Liver (tissue), 9 donors: ENCODE measurements around the gene EFCC1. TPM values are rescaled to one million over a fixed set of nuclear protein-coding genes. Genes with fewer than 3 reads are reported as not detected.

Experiments
- DNase-seq: peaks from one replicate; pipeline ENCODE4 v3.0.0-alpha.2; 2017; ENCODE audit warnings: low spot score
- H3K27ac ChIP-seq, 2 donors: one replicate each; pipeline ENCODE4 v1.7.0; 2013; ENCODE audit warnings: inconsistent platforms in 2 of 2, low read length in 2 of 2, control low read depth in 1 of 2, low read depth in 1 of 2, mild to moderate bottlenecking in 1 of 2
- H3K27me3 ChIP-seq, 4 donors: one replicate each; pipeline versions ENCODE4 v1.6.1 to v1.7.0; 2013; ENCODE audit warnings: low read length in 3 of 4, inconsistent platforms in 1 of 4, mild to moderate bottlenecking in 1 of 4, moderate library complexity in 1 of 4; ENCODE audit not compliant: control insufficient read depth in 4 of 4, insufficient read depth in 4 of 4
- H3K36me3 ChIP-seq, 4 donors: one replicate each; pipeline versions ENCODE4 v1.6.1 to v1.7.0; 2013; ENCODE audit warnings: low read length in 3 of 4, mild to moderate bottlenecking in 3 of 4, low read depth in 1 of 4, moderate library complexity in 1 of 4; ENCODE audit not compliant: control insufficient read depth in 4 of 4, insufficient read depth in 3 of 4
- H3K4me1 ChIP-seq, 4 donors: one replicate each; pipeline versions ENCODE4 v1.6.1 to v1.7.0; 2013; ENCODE audit warnings: low read length in 3 of 4, mild to moderate bottlenecking in 3 of 4, moderate library complexity in 1 of 4; ENCODE audit not compliant: control insufficient read depth in 4 of 4, insufficient read depth in 4 of 4
- H3K4me3 ChIP-seq, 3 donors: one replicate each; pipeline versions ENCODE4 v1.6.1 to v1.7.0; 2013; ENCODE audit warnings: low read length in 3 of 3, control low read depth in 1 of 3, low read depth in 1 of 3, mild to moderate bottlenecking in 1 of 3
- H3K9ac ChIP-seq, 2 donors: one replicate each; pipeline ENCODE4 v1.7.0; 2013; ENCODE audit warnings: low read length in 2 of 2, mild to moderate bottlenecking in 2 of 2, moderate library complexity in 2 of 2, control low read depth in 1 of 2, low read depth in 1 of 2
- H3K9me3 ChIP-seq, 4 donors: one replicate each; pipeline versions ENCODE4 v1.6.1 to v1.7.0; 2013; ENCODE audit warnings: low read length in 3 of 4; ENCODE audit not compliant: control insufficient read depth in 4 of 4
- ATF3 ChIP-seq: IDR thresholded peaks from 2 replicates; pipeline ENCODE4 v1.6.1; 2016; ENCODE audit warnings: antibody characterized with exemption
- EGR1 ChIP-seq, 2 donors: IDR thresholded peaks; 2 replicates each; pipeline ENCODE4 v1.6.1; 2016 to 2018; ENCODE audit warnings: antibody characterized with exemption in 2 of 2, low read depth in 2 of 2
- FOXA1 ChIP-seq: IDR thresholded peaks from 2 replicates; pipeline ENCODE4 v1.6.1; 2016; ENCODE audit warnings: antibody characterized with exemption
- FOXA2 ChIP-seq: IDR thresholded peaks from 2 replicates; pipeline ENCODE4 v1.6.1; 2016; ENCODE audit warnings: antibody characterized with exemption
- GABPA ChIP-seq, 2 donors: IDR thresholded peaks in 1 of 2; conservative IDR thresholded peaks in 1 of 2; 2 replicates each; pipeline ENCODE4 v1.6.1; 2016; ENCODE audit warnings: antibody characterized with exemption in 2 of 2, mild to moderate bottlenecking in 1 of 2, moderate library complexity in 1 of 2
- HNF4A ChIP-seq, 2 donors: conservative IDR thresholded peaks; 2 replicates each; pipeline ENCODE4 v1.6.1; 2016; ENCODE audit warnings: antibody characterized with exemption in 2 of 2, mild to moderate bottlenecking in 2 of 2
- JUND ChIP-seq, 2 donors: IDR thresholded peaks; 2 replicates each; pipeline ENCODE4 v1.6.1; 2016; ENCODE audit warnings: antibody characterized with exemption in 2 of 2
- NR2F2 ChIP-seq: IDR thresholded peaks from 2 replicates; pipeline ENCODE4 v1.6.1; 2016; ENCODE audit warnings: antibody characterized with exemption
- RAD21 ChIP-seq, 2 donors: IDR thresholded peaks; 2 replicates each; pipeline ENCODE4 v1.6.1; 2016; ENCODE audit warnings: antibody characterized with exemption in 2 of 2, mild to moderate bottlenecking in 2 of 2
- RXRA ChIP-seq, 2 donors: IDR thresholded peaks; 2 replicates each; pipeline ENCODE4 v1.6.1; 2017 to 2018; ENCODE audit warnings: antibody characterized with exemption in 2 of 2, mild to moderate bottlenecking in 1 of 2
- SP1 ChIP-seq: IDR thresholded peaks from 2 replicates; pipeline ENCODE4 v1.6.1; 2018; ENCODE audit warnings: antibody characterized with exemption, mild to moderate bottlenecking
- TAF1 ChIP-seq: conservative IDR thresholded peaks from 2 replicates; pipeline ENCODE4 v1.6.1; 2016; ENCODE audit warnings: antibody characterized with exemption, mild to moderate bottlenecking
- YY1 ChIP-seq: IDR thresholded peaks from 2 replicates; pipeline ENCODE4 v1.6.1; 2016; ENCODE audit warnings: antibody characterized with exemption, mild to moderate bottlenecking
- ZBTB33 ChIP-seq: IDR thresholded peaks from 2 replicates; pipeline ENCODE4 v1.6.1; 2016; ENCODE audit warnings: antibody characterized with exemption
- WGBS: extraction: QIAGEN DNeasy Blood & Tissue Kit; methylation state at CpG from one replicate; pipeline ENCODE4 v1.1.7; 2013; 5-methylcytosine and 5-hydroxymethylcytosine counted together
- polyA plus RNA-seq, 2 donors: library from polyadenylated mRNA; stranded (reverse) in 1 of 2; unstranded in 1 of 2; fragments of 200-250 nt in 1 of 2; fragments of >200 nt in 1 of 2; fragmentation: Nextera tagmentation in 1 of 2; extraction: Ambion mirVana in 1 of 2; gene quantifications; one replicate each; pipeline versions ENCODE4 v1.2.1 to v1.2.3, GENCODE V29; 2013 to 2015
- total RNA-seq, 2 donors: library from RNA; depleted of rRNA; stranded (reverse); fragments of >200 nt; gene quantifications; one replicate each; pipeline ENCODE4 v1.2.3, GENCODE V29; 2014
- TF ChIP-seq, protein P1 (sequence below): IDR thresholded peaks from 2 replicates; pipeline ENCODE4 v1.6.1; 2016; ENCODE audit warnings: antibody characterized with exemption
- TF ChIP-seq, protein P2 (sequence below): IDR thresholded peaks from 2 replicates; pipeline ENCODE4 v1.6.1; 2016; ENCODE audit warnings: antibody characterized with exemption, mild to moderate bottlenecking
- TF ChIP-seq, protein P3 (sequence below): fragments of 150-350 bp; IDR thresholded peaks from 2 replicates; pipeline ENCODE4 v1.5.1; 2017; ENCODE audit warnings: improper control_type of control experiment, low read depth, low read length; ENCODE audit not compliant: missing input control
- donor health status: healthy.
- donor health status: healthy.
- donor health status: healthy.
- donor health status: healthy.
- donor health status: healthy.

Gene EFCC1
- total and polyA plus RNA-seq, 4 donors: 0.08 to 1.0 (median 0.24) TPM

DNA sequence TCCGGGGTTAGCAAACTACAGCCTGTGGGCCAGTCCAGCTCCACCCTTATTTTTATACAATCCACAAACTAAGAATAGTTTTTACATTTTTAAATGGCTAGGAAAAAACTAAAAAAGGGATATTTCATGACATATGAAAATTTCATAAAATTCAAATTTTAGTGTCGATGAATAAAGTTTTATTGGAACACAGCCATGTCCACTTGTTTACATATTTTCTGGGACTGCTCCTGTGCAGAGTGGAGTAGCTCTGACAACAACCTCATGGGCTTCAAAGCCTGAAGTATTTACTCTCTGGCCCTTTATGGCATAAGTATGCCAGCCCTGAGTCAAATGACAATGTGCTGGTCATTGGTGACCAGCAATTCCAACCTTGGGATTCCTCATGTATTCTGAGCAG, 17.2 kb downstream of the EFCC1 start:
- TF ChIP-seq FOXA1 (no peak), RXRA (IDR thresholded peaks at IDR 0.05) (no peak), EGR1 (IDR thresholded peaks at IDR 0.05; ENCODE audit: low read depth in 2 of 2) (no peak), RAD21 (IDR thresholded peaks at IDR 0.05) (no peak), TAF1 (no peak), SP1 (no peak), YY1 (no peak), HNF4A (conservative IDR thresholded peaks at IDR 0.05) (no peak), JUND (IDR thresholded peaks at IDR 0.05) (no peak), FOXA2 (no peak), NR2F2 (no peak)
- TF ChIP-seq, protein P1, sequence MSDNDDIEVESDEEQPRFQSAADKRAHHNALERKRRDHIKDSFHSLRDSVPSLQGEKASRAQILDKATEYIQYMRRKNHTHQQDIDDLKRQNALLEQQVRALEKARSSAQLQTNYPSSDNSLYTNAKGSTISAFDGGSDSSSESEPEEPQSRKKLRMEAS: no peak
- TF ChIP-seq, protein P2, sequence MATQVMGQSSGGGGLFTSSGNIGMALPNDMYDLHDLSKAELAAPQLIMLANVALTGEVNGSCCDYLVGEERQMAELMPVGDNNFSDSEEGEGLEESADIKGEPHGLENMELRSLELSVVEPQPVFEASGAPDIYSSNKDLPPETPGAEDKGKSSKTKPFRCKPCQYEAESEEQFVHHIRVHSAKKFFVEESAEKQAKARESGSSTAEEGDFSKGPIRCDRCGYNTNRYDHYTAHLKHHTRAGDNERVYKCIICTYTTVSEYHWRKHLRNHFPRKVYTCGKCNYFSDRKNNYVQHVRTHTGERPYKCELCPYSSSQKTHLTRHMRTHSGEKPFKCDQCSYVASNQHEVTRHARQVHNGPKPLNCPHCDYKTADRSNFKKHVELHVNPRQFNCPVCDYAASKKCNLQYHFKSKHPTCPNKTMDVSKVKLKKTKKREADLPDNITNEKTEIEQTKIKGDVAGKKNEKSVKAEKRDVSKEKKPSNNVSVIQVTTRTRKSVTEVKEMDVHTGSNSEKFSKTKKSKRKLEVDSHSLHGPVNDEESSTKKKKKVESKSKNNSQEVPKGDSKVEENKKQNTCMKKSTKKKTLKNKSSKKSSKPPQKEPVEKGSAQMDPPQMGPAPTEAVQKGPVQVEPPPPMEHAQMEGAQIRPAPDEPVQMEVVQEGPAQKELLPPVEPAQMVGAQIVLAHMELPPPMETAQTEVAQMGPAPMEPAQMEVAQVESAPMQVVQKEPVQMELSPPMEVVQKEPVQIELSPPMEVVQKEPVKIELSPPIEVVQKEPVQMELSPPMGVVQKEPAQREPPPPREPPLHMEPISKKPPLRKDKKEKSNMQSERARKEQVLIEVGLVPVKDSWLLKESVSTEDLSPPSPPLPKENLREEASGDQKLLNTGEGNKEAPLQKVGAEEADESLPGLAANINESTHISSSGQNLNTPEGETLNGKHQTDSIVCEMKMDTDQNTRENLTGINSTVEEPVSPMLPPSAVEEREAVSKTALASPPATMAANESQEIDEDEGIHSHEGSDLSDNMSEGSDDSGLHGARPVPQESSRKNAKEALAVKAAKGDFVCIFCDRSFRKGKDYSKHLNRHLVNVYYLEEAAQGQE: no peak
- H3K27me3 ChIP-seq: no peaks in the 10 kb centered on the region
- H3K4me3 ChIP-seq: no peak overlapping the region
- WGBS: 72% methylated on average over 2 of the region's 2 CpGs
- no peaks in the 10 kb centered on the region for H3K9me3 ChIP-seq
- no peaks in the 10 kb centered on the region for H3K36me3 ChIP-seq
- DNase-seq: no peak
- no peak overlapping the region for H3K27ac ChIP-seq
- H3K4me1 ChIP-seq: peaks cover 0 to 4% (median 0%) of the 10 kb centered on the region in 4 donors
- no peak overlapping the region for H3K9ac ChIP-seq

- WGBS: 88% methylated on average over 9 of the region's 9 CpGs
- Histone ChIP-seq H3K4me3 (no peak overlapping the region), H3K36me3 (no peaks in the 10 kb centered on the region), H3K27ac (no peak overlapping the region), H3K27me3 (no peaks in the 10 kb centered on the region), H3K9me3 (no peaks in the 10 kb centered on the region), H3K4me1 (peaks cover 0 to 4% (median 0%) of the 10 kb centered on the region in 4 donors), H3K9ac (no peak overlapping the region)
- no peak for DNase-seq
- TF ChIP-seq SP1 (no peak), ZBTB33 (no peak), YY1 (no peak), FOXA2 (no peak), GABPA (IDR thresholded peaks at IDR 0.05 in 1 of 2, conservative IDR thresholded peaks at IDR 0.05 in 1 of 2) (no peak), FOXA1 (no peak), ATF3 (no peak), EGR1 (IDR thresholded peaks at IDR 0.05; ENCODE audit: low read depth in 2 of 2) (no peak)
- TF ChIP-seq, protein P3, sequence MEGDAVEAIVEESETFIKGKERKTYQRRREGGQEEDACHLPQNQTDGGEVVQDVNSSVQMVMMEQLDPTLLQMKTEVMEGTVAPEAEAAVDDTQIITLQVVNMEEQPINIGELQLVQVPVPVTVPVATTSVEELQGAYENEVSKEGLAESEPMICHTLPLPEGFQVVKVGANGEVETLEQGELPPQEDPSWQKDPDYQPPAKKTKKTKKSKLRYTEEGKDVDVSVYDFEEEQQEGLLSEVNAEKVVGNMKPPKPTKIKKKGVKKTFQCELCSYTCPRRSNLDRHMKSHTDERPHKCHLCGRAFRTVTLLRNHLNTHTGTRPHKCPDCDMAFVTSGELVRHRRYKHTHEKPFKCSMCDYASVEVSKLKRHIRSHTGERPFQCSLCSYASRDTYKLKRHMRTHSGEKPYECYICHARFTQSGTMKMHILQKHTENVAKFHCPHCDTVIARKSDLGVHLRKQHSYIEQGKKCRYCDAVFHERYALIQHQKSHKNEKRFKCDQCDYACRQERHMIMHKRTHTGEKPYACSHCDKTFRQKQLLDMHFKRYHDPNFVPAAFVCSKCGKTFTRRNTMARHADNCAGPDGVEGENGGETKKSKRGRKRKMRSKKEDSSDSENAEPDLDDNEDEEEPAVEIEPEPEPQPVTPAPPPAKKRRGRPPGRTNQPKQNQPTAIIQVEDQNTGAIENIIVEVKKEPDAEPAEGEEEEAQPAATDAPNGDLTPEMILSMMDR: no peak
These were observed 17.6 kb downstream of the EFCC1 start for GRCh38 chr3:129018751-129019150.
